ENCODE data around the gene TRAF1. TPM values are rescaled to one million over a fixed set of nuclear protein-coding genes. Genes with fewer than 3 reads are reported as not detected.

The TRAF1 gene
- total RNA-seq, 4 donors from 2014 or later: 2.2 to 7.2 (median 4.3) TPM

- Histone ChIP-seq H3K4me3 (no peak overlapping the region), H3K27ac (no peak overlapping the region), H3K9me3 (no peaks in the 10 kb centered on the region), H3K27me3 (no peaks in the 10 kb centered on the region), H3K36me3 (no peaks in the 10 kb centered on the region), H3K4me1 (peaks cover 20 to 50% (median 29%) of the 10 kb centered on the region in 4 donors)
- in situ Hi-C loops (cut with MboI; ENCODE audit: low pct_ligation_motif_present in 1 of 4, low pct_unique_long_range_greater_than_20kb in 1 of 4, low sequenced_read_pairs in 3 of 4) (loop anchor here (5.0 to 25.0 kb wide), 2 partner anchors 67 to 177 kb away; no protein-coding TSS in a partner anchor), intact Hi-C loops (cut with DNase I; ENCODE audit: low total_unique reads) (no loop called here)
- TF ChIP-seq CTCF (IDR thresholded peaks at IDR 0.05) (no peak), POLR2A (IDR thresholded peaks at IDR 0.05) (no peak), POLR2AphosphoS5 (IDR thresholded peaks at IDR 0.05) (no peak), EP300 (IDR thresholded peaks at IDR 0.05; ENCODE audit: low read depth) (no peak)
- WGBS, 2 donors (ENCODE audit: low coverage in 1 of 2): 96 to 100% methylated on average over 2 to 3 of the region's 3 CpGs
- no peak for DNase-seq
Measured at GRCh38 chr9:120938851-120939250, 12.3 kb upstream of the TRAF1 start.

GRCh38 chr9:120937596-120937995 lies 11.0 kb upstream of the TRAF1 start:
- H3K4me3 ChIP-seq: no peak overlapping the region
- H3K4me1 ChIP-seq: peaks cover 20 to 48% (median 28%) of the 10 kb centered on the region in 4 donors
- WGBS, 2 donors (ENCODE audit: low coverage in 1 of 2): 67 to 78% methylated on average over 1 of the region's 1 CpG
- no peaks in the 10 kb centered on the region for H3K9me3 ChIP-seq
- intact Hi-C loops (cut with DNase I; ENCODE audit: low total_unique reads) (no loop called here), in situ Hi-C loops (cut with MboI; ENCODE audit: low pct_ligation_motif_present in 1 of 4, low pct_unique_long_range_greater_than_20kb in 1 of 4, low sequenced_read_pairs in 3 of 4) (loop anchor here (5.0 to 25.0 kb wide), 2 partner anchors 65 to 175 kb away; no protein-coding TSS in a partner anchor)
- TF ChIP-seq EP300 (IDR thresholded peaks at IDR 0.05; ENCODE audit: low read depth) (no peak), POLR2AphosphoS5 (IDR thresholded peaks at IDR 0.05) (no peak), POLR2A (IDR thresholded peaks at IDR 0.05) (no peak), CTCF (IDR thresholded peaks at IDR 0.05) (no peak)
- no peaks in the 10 kb centered on the region for H3K36me3 ChIP-seq
- H3K27me3 ChIP-seq: no peaks in the 10 kb centered on the region
- H3K27ac ChIP-seq: peak overlapping the region; percentile 75 to 91 (median 86)
- no peak for DNase-seq

- Histone ChIP-seq H3K27me3 (no peaks in the 10 kb centered on the region), H3K27ac (peak overlapping the region; percentile 75 to 91 (median 86)), H3K4me1 (peaks cover 20 to 47% (median 27%) of the 10 kb centered on the region in 4 donors), H3K9me3 (no peaks in the 10 kb centered on the region), H3K4me3 (no peak overlapping the region), H3K36me3 (no peaks in the 10 kb centered on the region)
- in situ Hi-C loops (cut with MboI; ENCODE audit: low pct_ligation_motif_present in 1 of 4, low pct_unique_long_range_greater_than_20kb in 1 of 4, low sequenced_read_pairs in 3 of 4) (loop anchor here (5.0 to 25.0 kb wide), 2 partner anchors 65 to 175 kb away; no protein-coding TSS in a partner anchor), intact Hi-C loops (cut with DNase I; ENCODE audit: low total_unique reads) (no loop called here)
- 77 to 80% methylated on average over 1 of the region's 1 CpG for WGBS, 2 donors (ENCODE audit: low coverage in 1 of 2)
- DNase-seq: no peak
- TF ChIP-seq POLR2A (IDR thresholded peaks at IDR 0.05) (no peak), EP300 (IDR thresholded peaks at IDR 0.05; ENCODE audit: low read depth) (no peak), POLR2AphosphoS5 (IDR thresholded peaks at IDR 0.05) (no peak), CTCF (IDR thresholded peaks at IDR 0.05) (no peak)
Measured at GRCh38 chr9:120937127-120937526, 10.5 kb upstream of the TRAF1 start.

- DNase-seq: no peak
- in situ Hi-C loops (cut with MboI; ENCODE audit: low pct_ligation_motif_present in 1 of 4, low pct_unique_long_range_greater_than_20kb in 1 of 4, low sequenced_read_pairs in 3 of 4) (loop anchor here (5.0 to 25.0 kb wide), 2 partner anchors 64 to 174 kb away; no protein-coding TSS in a partner anchor), intact Hi-C loops (cut with DNase I; ENCODE audit: low total_unique reads) (no loop called here)
- peak overlapping the region; percentile 75 to 91 (median 86) for H3K27ac ChIP-seq
- H3K36me3 ChIP-seq: no peaks in the 10 kb centered on the region
- TF ChIP-seq POLR2A (IDR thresholded peaks at IDR 0.05) (no peak), EP300 (IDR thresholded peaks at IDR 0.05; ENCODE audit: low read depth) (no peak), POLR2AphosphoS5 (IDR thresholded peaks at IDR 0.05) (no peak), CTCF (IDR thresholded peaks at IDR 0.05) (no peak)
- H3K4me1 ChIP-seq: peaks cover 20 to 48% (median 27%) of the 10 kb centered on the region in 4 donors
- no peaks in the 10 kb centered on the region for H3K9me3 ChIP-seq
- H3K27me3 ChIP-seq: no peaks in the 10 kb centered on the region
- WGBS, 2 donors (ENCODE audit: low coverage in 1 of 2): 42 to 88% methylated on average over 1 to 2 of the region's 2 CpGs
- no peak overlapping the region for H3K4me3 ChIP-seq
Measured at GRCh38 chr9:120936764-120937122, 10.1 kb upstream of the TRAF1 start.
